HUES6 (cell line): ENCODE measurements around the gene TEX2.
A peak's percentile ranks its signal among the peaks of the same experiment; 100 is the strongest.
"Not testable (repeated sequence)": the region's sequence is repeated elsewhere in the genome, so short reads cannot be mapped to it uniquely, and the experiment has no call there.

Experiments used
- H3K27ac ChIP-seq: 2 replicates; pipeline ENCODE4 v1.7.0; 2013; ENCODE audit warnings: low read depth, mild to moderate bottlenecking, low read length, inconsistent platforms
- H3K27me3 ChIP-seq: 2 replicates; pipeline ENCODE4 v1.6.1; 2013; ENCODE audit warnings: low read length; ENCODE audit not compliant: control insufficient read depth, insufficient read depth
- H3K36me3 ChIP-seq: 2 replicates; pipeline ENCODE4 v1.6.1; 2013; ENCODE audit warnings: low read length; ENCODE audit not compliant: control insufficient read depth, insufficient read depth
- H3K4me1 ChIP-seq: 2 replicates; pipeline ENCODE4 v1.6.1; 2013; ENCODE audit warnings: low read length; ENCODE audit not compliant: control insufficient read depth, insufficient read depth
- H3K4me3 ChIP-seq: 2 replicates; pipeline ENCODE4 v1.5.1; 2013; ENCODE audit warnings: low read depth, low read length
- H3K9ac ChIP-seq: one replicate; pipeline ENCODE4 v1.6.1; 2013; ENCODE audit warnings: mild to moderate bottlenecking, low read length
- H3K9me3 ChIP-seq: 2 replicates; pipeline ENCODE4 v1.6.1; 2013; ENCODE audit warnings: low read depth, low read length; ENCODE audit not compliant: control insufficient read depth, insufficient read depth

TEX2 gene

DNA sequence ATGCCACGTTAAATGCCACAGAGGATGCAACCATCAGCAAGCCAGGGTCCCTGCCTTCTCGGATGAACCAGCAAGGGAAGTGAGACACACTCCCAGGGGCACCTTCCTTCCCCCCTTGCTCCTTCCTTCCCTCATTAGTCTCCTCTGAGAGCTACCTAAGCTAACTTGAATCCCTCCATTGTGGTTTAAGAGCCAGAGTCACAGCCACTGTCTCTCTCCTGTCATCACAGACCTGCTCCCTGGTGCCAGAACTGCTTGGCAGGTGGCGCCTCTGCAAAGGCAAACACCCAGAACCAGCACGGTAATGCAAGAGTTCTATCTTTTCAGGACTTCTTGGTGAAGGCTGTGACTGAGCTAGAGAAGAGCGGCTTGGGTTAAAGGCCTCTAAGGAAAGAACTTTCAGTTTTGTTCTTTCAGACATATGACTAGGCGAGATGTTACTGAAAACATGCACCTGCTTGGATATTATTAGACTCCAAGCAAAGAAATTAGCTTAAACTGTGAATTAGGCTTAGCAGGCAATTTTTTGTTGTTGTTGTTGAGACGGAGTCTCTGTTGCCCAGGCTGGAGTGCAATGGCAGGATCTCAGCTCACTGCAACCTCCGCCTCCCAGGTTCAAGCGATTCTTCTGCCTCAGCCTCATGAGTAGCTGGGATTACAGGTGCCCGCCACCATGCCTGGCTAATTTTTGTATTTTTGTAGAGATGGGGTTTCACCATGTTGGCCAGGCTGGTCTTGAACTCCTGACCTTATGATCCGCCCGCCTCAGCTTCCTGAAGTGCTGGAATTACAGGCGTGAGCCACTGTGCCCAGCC, 141.9 kb downstream of the TEX2 start:
- H3K36me3 ChIP-seq, H3K9ac ChIP-seq, H3K27me3 ChIP-seq, H3K9me3 ChIP-seq, H3K27ac ChIP-seq, H3K4me1 ChIP-seq, H3K4me3 ChIP-seq: not testable (repeated sequence)

DNA sequence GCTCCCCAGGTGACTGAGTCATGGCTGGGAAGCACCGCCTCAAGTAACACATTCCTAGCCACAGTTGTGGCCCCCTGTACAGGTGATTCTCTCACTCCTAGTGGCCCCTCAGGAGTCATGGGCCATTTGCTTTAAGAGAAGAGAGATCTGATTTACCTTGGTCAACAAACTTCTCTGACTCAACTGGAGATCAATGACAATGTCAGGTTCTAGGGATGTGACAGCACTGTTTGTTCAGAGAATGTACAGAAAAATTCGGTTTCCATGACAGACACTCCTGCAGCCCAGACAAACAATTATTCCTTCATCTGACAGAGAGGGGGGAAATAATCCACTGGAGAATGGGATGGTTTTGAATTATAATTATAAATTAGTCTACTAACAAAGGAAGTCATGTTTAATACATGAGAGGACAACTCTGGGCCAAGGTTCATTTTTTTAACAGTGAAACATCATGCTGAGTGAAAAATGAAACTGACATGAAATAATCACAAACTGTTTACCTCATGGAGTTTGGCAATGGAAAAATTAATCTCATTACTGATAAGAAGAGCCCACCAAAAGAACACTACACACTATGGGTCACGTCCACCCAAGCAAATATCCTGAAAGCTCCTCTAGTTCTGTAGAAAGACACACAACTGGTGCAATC, 142.8 kb downstream of the TEX2 start:
- Histone ChIP-seq H3K9ac (no peak overlapping the region), H3K36me3 (no peaks in the 10 kb centered on the region), H3K27ac (no peak overlapping the region), H3K9me3 (no peaks in the 10 kb centered on the region), H3K4me3 (no peak overlapping the region), H3K27me3 (no peaks in the 10 kb centered on the region), H3K4me1 (no peaks in the 10 kb centered on the region)

DNA sequence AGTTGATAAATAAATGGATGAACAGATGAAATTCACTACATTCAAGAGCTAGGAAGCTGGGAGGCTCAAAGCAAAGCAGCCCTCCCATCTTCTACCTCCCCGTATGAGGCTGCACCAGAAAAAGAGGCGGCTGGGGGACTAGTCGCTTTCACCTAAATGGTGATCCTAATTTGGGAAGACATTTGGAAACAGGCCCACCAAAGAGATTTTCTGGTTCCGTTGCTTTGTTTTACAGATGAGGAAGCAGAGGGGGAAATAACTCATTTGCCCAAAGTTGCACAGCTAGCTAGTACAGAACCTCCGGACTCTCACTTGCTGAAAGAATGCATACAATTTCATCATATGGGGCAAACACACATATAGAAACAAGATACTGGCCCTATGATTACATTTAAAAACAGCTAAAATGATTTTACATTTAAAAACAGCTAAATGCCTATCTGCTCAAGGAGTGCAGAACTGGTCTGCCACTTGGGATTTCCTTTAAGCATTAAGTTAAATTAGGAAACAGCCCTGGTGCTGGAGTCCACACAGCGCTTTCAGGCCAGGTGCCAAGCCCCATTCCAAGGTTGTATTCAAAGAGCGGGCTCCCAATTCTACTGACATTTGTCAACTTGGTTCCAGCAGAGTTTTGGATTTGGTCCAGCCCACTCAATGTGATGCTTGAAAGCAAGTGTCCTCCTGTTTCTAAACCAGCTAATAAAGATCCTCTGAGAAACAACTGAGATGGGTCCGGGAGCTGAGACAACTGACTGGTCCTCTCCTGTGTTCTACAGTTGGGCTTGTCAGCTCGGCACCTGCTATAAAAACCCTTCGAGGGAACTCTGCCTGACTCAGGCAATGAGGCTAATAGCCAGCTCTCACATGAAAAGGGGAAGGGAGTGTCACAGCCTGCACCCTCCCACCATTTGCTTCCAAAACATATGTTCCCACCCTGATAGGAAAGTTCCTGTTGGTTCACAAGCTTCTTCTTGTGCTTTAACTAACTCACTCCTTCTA, 144.8 kb downstream of the TEX2 start:
- no peaks in the 10 kb centered on the region for H3K36me3 ChIP-seq
- H3K4me3 ChIP-seq = no peak overlapping the region
- no peaks in the 10 kb centered on the region for H3K27me3 ChIP-seq
- no peak overlapping the region for H3K9ac ChIP-seq
- no peaks in the 10 kb centered on the region for H3K4me1 ChIP-seq
- H3K9me3 ChIP-seq = no peaks in the 10 kb centered on the region
- H3K27ac ChIP-seq = no peak overlapping the region

DNA sequence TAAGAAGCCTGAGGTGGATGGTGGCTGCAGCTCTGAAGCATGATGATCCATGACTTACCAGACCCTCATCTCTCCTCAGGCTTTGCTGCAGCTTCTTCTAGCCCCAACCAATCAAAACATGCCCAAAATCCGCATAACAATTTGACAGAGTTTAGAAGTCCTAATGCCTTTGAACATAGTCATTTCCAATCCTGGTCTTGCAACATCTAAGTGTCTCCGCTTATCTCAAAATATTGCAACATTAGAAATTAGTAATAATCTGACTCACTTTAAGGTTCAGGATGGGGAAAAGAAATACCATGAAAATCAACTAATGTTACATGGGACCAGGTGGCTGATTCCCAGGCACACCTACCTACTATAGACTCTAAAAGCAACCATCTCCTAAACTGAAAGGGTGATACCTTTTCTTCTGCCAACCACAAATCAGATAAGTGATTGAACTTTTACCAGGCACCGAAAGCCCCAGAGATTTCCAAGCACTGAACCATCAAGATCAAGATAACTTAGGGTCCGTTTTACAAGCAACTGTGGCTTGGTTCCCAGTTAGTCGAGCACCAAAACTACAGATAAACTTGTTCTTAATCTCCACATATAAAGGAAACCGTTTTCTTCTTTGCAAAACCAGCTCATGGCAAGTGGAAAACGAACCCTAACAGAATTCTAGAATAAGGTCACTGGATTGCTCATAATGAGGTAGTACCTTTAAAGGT, 147.1 kb downstream of the TEX2 start:
- no peak overlapping the region for H3K9ac ChIP-seq
- H3K27ac ChIP-seq = no peak overlapping the region
- no peak overlapping the region for H3K4me3 ChIP-seq
- no peaks in the 10 kb centered on the region for H3K36me3 ChIP-seq
- H3K27me3 ChIP-seq = no peaks in the 10 kb centered on the region
- no peaks in the 10 kb centered on the region for H3K4me1 ChIP-seq
- H3K9me3 ChIP-seq = no peaks in the 10 kb centered on the region

DNA sequence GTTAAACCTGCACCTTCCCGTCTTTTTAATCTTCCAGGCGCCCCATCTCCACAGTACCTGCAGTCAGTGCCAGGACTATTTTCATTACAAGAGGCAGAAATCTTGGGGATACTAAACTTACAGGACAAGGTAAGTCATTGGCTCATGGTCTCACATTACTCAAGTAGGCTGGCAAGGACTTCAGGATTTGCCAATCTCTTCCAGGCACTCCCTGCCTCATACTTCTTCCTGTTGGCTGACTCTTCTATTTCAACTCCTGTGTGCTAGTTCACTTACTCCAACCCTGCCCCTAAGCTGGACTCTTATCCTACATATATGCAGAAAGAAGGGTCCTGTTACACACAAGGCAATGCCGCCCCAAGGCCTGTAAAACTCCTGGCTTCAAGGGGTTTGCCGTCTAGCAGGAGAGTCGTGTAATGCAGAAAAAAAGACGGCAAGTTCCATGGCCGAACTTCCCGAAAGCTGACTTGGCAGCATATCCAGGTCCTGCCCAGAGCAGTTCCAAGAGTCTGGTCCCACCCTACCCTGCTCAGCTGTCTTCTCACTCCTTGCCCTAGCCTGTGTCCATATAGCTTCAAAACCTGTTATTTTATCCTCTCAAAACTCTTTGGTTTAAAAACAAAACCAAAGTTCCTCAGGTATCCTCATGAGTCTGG, 147.9 kb downstream of the TEX2 start:
- H3K9ac ChIP-seq = no peak overlapping the region
- no peaks in the 10 kb centered on the region for H3K36me3 ChIP-seq
- no peak overlapping the region for H3K4me3 ChIP-seq
- H3K9me3 ChIP-seq = no peaks in the 10 kb centered on the region
- no peak overlapping the region for H3K27ac ChIP-seq
- H3K27me3 ChIP-seq = no peaks in the 10 kb centered on the region
- H3K4me1 ChIP-seq = peaks cover 7% of the 10 kb centered on the region; the same call in 1 of the 2 replicates

DNA sequence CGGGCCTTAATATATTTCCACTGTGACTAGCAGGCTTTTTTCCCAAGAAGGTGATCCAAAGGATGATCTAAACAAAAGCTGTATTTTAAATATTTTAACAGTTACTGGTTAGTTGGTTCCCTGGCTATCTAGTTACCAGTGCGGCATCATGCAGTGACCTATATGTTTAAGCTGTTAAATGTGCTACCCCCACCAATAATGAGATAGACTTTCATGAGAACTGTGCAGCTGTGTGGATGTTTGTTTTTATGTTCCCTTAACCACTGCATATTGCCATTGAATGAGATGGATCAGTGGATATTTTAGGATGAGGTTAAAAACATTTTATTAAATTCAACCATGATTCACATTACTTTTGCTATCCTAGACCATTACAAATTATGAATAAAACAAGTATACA, 150.1 kb downstream of the TEX2 start:
- no peaks in the 10 kb centered on the region for H3K9me3 ChIP-seq
- H3K27me3 ChIP-seq = no peaks in the 10 kb centered on the region
- no peak overlapping the region for H3K4me3 ChIP-seq
- H3K4me1 ChIP-seq = peaks cover 11% of the 10 kb centered on the region; the same call in 1 of the 2 replicates
- no peaks in the 10 kb centered on the region for H3K36me3 ChIP-seq
- no peak overlapping the region for H3K9ac ChIP-seq
- no peak overlapping the region for H3K27ac ChIP-seq

DNA sequence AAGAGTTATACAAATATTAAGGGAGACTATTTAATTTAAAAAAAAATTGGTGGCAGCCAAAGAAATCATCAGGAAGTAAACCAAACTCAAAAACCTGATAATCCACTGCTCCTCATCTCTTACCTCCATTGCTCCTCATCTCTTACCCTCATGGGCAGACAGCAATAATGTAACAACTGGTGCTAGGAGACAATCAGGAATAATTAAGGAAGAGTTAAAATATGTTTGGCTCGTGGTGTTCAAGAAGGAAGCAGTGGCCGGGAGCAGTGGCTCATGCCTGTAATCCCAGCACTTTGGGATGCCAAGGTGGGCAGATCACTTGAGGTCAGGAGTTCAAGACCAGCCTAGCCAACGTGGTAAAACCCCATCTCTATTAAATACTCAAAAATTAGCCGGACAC, 151.2 kb downstream of the TEX2 start:
- Histone ChIP-seq H3K9me3 (no peaks in the 10 kb centered on the region), H3K4me3 (no peak overlapping the region), H3K9ac (no peak overlapping the region), H3K36me3 (no peaks in the 10 kb centered on the region), H3K27ac (no peak overlapping the region), H3K4me1 (peaks cover 11% of the 10 kb centered on the region; the same call in 1 of the 2 replicates), H3K27me3 (no peaks in the 10 kb centered on the region)

DNA sequence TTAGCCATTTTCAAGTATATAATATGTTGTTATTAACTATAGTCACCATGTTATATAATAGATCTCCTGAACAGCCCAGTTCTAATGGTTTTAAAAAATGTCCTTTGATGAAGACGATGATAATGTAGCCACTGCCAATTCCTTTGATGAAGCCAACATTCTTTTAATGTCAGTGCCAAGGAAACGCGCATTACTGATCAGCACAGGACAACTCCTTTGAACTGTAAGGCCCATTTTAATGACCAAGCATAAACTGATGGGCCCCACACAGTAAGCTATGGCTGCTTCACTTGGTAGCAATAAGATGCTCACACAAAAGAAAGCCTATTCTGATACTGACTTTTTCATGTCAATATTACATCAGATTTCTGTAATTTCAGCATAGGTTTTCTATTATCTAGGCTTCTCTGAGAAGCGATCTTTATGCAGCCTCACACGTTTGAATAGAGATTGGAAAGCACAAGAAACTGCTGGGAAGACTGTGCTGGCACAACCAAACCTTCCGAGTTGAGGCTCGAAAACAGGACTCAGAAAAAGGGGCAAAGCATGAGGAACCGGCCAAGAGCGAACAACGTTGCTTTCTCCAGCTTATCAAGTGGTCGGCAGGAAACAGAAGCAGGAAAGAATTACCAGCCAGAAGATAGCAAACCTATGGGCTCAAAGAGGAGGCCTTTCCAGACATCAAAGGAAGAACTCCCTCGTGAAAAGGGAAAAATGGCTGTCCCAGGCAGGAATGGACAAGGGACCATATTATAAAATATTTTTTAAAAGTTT, 152.5 kb downstream of the TEX2 start:
- 0 out of 2 replicates have a peak overlapping the region, but pooled peaks have one; percentile 25 for H3K27ac ChIP-seq

DNA sequence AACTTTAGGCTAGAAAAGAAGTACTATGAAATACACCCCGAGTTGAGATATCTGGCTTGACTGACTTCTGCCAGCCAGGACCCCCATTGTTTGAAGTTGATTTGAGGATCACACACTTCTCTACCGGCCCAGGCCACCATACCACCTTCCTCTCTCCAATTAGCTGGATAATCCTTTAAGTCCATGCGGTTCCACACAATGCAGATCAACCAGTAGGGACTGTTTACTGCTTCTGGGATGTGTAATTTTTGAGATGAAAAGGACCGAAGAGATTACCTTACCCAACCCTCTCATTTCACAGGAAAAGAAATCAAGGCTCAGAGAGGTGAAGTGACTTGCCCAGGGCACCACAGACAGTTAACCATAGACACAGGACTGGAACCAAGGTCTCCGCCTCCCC, 153.7 kb downstream of the TEX2 start:
- peaks cover 11% of the 10 kb centered on the region; the same call in 1 of the 2 replicates for H3K4me1 ChIP-seq
- H3K9ac ChIP-seq = no peak overlapping the region
- H3K27me3 ChIP-seq = no peaks in the 10 kb centered on the region
- H3K9me3 ChIP-seq = no peaks in the 10 kb centered on the region
- H3K36me3 ChIP-seq = no peaks in the 10 kb centered on the region
- H3K4me3 ChIP-seq = no peak overlapping the region
- no peak overlapping the region for H3K27ac ChIP-seq

More for the DNA sequence above, 152.5 kb downstream of the TEX2 start:
- Histone ChIP-seq H3K36me3 (no peaks in the 10 kb centered on the region), H3K9ac (no peak overlapping the region), H3K4me3 (no peak overlapping the region), H3K27me3 (no peaks in the 10 kb centered on the region), H3K4me1 (peaks cover 11% of the 10 kb centered on the region; the same call in 1 of the 2 replicates), H3K9me3 (no peaks in the 10 kb centered on the region)
